Adrenal gland (tissue), 12 donors: ENCODE results near the gene GPS2. TPM values are rescaled to one million over a fixed set of nuclear protein-coding genes. Genes with fewer than 3 reads are reported as not detected.

Source experiments
- DNase-seq, 7 donors: peaks; one replicate each; pipeline ENCODE4 v3.0.0-alpha.2; 2019 to 2020
- H3K27ac ChIP-seq, 5 donors: fragments of 200-600 bp; sonication (generic) in 4 of 5; 1 replicate in 3 of 5; 2 replicates in 2 of 5; pipeline versions ENCODE4 v1.5.1 to v1.8.0; 2016 to 2020; ENCODE audit warnings: mild to moderate bottlenecking in 1 of 5
- H3K27me3 ChIP-seq: fragments of 200-600 bp; 2 replicates; pipeline ENCODE4 v1.8.0; 2021
- H3K36me3 ChIP-seq, 2 donors: fragments of 200-600 bp; replicated peaks in 1 of 2; 1 replicate in 1 of 2; 2 replicates in 1 of 2; pipeline versions ENCODE4 v1.5.1 to v1.8.0; 2018 to 2022
- H3K4me1 ChIP-seq, 2 donors: fragments of 200-600 bp; replicated peaks in 1 of 2; 1 replicate in 1 of 2; 2 replicates in 1 of 2; pipeline versions ENCODE4 v1.5.1 to v1.8.0; 2018 to 2021
- H3K4me3 ChIP-seq, 4 donors: fragments of 200-600 bp; sonication (generic) in 3 of 4; one replicate each; pipeline ENCODE4 v1.5.1; 2016 to 2018
- H3K9me3 ChIP-seq, 3 donors: fragments of 200-600 bp; sonication (generic) in 1 of 3; replicated peaks in 1 of 3; 1 replicate in 2 of 3; 2 replicates in 1 of 3; pipeline versions ENCODE4 v1.5.1 to v1.8.0; 2016 to 2021
- POLR2A ChIP-seq, 2 donors: fragments of 450-650 bp; IDR thresholded peaks; one replicate each; pipeline ENCODE4 v1.6.1; 2017; ENCODE audit warnings: antibody characterized with exemption in 2 of 2, mild to moderate bottlenecking in 2 of 2, moderate library complexity in 1 of 2
- WGBS, 4 donors: extraction: QIAGEN DNeasy Blood & Tissue Kit in 2 of 4; methylation state at CpG; one replicate each; pipeline versions ENCODE4 v1.1.5 to v1.1.7; 2013 to 2017; 5-methylcytosine and 5-hydroxymethylcytosine counted together
- intact Hi-C, 2 donors: fragments of 100-400 bp; cut with DNase I; formaldehyde crosslinking; loops; one replicate each; pipeline versions ENCODE4 v1.14.1 to v1.15.0; 2022 to 2023
- polyA plus RNA-seq, 3 donors: library from polyadenylated mRNA; stranded (reverse); fragments of 200-250 nt in 2 of 3; fragments of 350-450 nt in 1 of 3; fragmentation: Illumina TruSeq in 1 of 3; extraction: RNeasy Lipid Tissue Mini Kit (QIAGEN cat#74804) in 1 of 3; gene quantifications; one replicate each; pipeline ENCODE4 v1.2.3, GENCODE V29; 2013 to 2014
- total RNA-seq, 9 donors: library from RNA; depleted of rRNA in 4 of 9; stranded (reverse); fragments of >200 nt in 4 of 9; fragments of 120-200 nt in 1 of 9; fragmentation: NEBNext Ultra II Directional in 1 of 9; extraction: Animal tissue kit (Norgen Biotek cat#: 25700) in 1 of 9; gene quantifications; one replicate each; pipeline versions ENCODE4 v1.1.0 to v1.2.4, GENCODE V29; 2013 to 2023
- TF ChIP-seq, protein P1 (sequence below), 6 experiments: fragments of 450-650 bp in 4 of 6; fragments of 200-600 bp in 2 of 6; sonication (generic) in 1 of 6; IDR thresholded peaks; 1 replicate in 5 of 6; 2 replicates in 1 of 6; pipeline versions ENCODE4 v1.5.1 to v1.8.0; 2016 to 2021; ENCODE audit warnings: antibody characterized with exemption in 6 of 6, mild to moderate bottlenecking in 2 of 6, moderate library complexity in 1 of 6
- donor health status: healthy with polysubstance abuse.
- donor health status: Bipolar disorder and iron deficiency.
- donor health status: DM: yes; HTN: yes; CAD: no.
- donor health status: DM: no; HTN: no; CAD: no.
- donor health status: DM: no; HTN: no; CAD: no.
- donor health status: DM: yes; HTN: yes; CAD: no.

GPS2 gene
- total and polyA plus RNA-seq, 12 donors: 69.1 to 196 (median 114) TPM

DNA sequence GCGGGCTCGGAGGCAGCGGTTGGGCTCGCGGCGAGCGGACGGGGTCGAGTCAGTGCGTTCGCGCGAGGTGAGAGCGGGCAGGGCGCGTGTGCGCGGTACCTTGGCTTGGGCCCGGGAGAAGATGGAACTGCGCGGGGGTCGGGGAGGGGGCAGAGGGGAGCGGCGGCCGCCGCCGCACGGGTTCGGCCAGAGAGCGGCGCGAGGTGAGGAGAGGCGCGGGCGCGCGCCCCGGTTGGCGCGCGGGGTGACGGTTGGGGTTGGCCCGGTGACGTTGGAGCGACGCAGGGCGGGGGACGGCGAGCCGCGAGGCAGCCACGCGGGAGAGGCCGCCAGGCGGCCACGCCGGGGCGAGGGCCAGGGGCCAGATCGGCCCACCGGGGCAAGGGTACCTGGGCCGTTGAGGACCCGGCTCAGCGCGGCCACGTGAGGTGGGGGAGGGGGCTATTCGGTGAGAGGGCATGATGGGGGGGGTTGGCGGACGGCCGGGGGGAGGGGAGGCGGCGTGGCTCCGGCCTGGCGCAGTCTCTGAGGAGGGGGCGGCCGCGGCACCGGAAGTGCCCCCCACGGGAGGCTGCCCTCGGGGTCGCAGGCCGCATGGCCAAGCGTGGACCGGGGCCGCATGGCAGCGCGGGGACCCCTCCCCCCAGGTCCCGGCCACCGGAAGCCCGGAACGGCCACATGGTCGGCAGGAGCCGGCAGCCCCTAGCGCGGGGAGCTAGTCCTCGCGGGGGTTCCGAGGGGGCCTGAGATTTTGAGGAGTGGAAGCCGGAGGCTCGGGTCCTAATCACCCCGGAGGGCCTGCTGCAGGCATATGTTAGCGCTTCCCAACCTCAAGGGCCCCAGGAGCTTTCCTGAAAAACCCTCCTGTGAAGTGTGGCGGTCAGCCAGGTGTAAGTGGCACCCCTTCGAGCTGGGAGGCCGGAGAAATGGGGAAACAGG, 7.2 kb downstream of the GPS2 start:
- Histone ChIP-seq H3K27ac (peak overlapping the region; percentile 97 to 100 (median 99)), H3K4me3 (peak overlapping the region; percentile 78 to 98 (median 86)), H3K36me3 (peaks cover 0 to 35% of the 10 kb centered on the region in 2 donors), H3K4me1 (peaks cover 9 to 39% of the 10 kb centered on the region in 2 donors), H3K9me3 (no peaks in the 10 kb centered on the region), H3K27me3 (no peaks in the 10 kb centered on the region)
- intact Hi-C loops: no loop called here
- DNase-seq: peak; percentile 56 to 76 (median 62)
- TF ChIP-seq POLR2A (IDR thresholded peaks at IDR 0.05): no peak
- TF ChIP-seq, protein P1, sequence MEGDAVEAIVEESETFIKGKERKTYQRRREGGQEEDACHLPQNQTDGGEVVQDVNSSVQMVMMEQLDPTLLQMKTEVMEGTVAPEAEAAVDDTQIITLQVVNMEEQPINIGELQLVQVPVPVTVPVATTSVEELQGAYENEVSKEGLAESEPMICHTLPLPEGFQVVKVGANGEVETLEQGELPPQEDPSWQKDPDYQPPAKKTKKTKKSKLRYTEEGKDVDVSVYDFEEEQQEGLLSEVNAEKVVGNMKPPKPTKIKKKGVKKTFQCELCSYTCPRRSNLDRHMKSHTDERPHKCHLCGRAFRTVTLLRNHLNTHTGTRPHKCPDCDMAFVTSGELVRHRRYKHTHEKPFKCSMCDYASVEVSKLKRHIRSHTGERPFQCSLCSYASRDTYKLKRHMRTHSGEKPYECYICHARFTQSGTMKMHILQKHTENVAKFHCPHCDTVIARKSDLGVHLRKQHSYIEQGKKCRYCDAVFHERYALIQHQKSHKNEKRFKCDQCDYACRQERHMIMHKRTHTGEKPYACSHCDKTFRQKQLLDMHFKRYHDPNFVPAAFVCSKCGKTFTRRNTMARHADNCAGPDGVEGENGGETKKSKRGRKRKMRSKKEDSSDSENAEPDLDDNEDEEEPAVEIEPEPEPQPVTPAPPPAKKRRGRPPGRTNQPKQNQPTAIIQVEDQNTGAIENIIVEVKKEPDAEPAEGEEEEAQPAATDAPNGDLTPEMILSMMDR (IDR thresholded peaks at IDR 0.05): peak in 2 of 6 experiments; percentile 16 to 36
- WGBS, 4 donors: 0 to 1% (median 0%) methylated on average over 8 to 102 of the region's 104 CpGs

DNA sequence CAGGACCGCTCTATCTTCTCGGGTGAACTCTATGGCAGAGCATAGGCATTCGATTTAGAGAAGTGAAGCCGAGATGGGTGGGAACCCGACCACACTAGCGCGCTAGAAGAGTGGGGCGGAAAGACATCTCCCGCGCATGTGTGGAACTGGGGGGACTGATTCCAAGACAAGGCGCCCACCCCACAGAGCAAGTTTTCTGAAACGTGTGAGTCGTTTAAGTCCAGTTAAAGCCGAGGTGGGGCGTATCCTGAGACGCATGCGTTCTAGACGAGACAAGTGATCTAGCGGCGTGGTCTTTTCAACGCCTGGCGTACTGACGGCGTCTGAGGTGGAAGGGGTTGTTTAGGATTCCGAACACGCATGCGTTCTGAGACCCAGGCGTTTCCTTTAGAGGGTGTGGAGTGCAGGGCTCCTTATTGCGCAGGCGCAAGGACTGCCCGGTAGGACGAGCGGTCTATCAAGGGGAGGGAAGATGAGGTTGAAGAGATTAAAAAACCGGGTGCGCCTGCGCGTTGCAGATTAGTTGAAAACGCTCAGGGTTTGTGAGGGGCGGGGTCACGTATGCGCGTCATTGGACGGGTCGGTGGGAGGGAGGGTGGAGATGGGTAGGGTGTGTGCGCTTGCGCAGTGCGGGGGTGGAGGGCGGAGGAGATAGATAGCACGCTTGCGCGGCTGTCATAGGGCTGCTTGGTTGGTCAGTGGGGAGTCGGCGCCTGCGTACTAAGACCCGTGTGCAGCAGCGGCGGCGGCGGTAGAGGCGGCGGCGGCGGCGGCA, 8.1 kb downstream of the GPS2 start, which contains the start of gene EIF5A:
EIF5A (plus strand) TSS at position 718 of the 775 bp plus-strand sequence. CDS start 2,008 bp downstream, outside the sequence.
- Histone ChIP-seq H3K9me3 (no peaks in the 10 kb centered on the region), H3K27ac (peak within 1 kb of the TSS; percentile 97 to 100 (median 99)), H3K27me3 (no peaks in the 10 kb centered on the region), H3K4me3 (peak within 1 kb of the TSS; percentile 78 to 98 (median 86)), H3K36me3 (peaks cover 0 to 27% of the 10 kb centered on the region in 2 donors), H3K4me1 (peaks cover 9 to 30% of the 10 kb centered on the region in 2 donors)
- WGBS, 4 donors: 0% methylated on average over 35 to 64 of the region's 64 CpGs
- peak; percentile 100 for DNase-seq
- TF ChIP-seq POLR2A (IDR thresholded peaks at IDR 0.05): peak; percentile 95 to 97
- TF ChIP-seq, protein P1 (IDR thresholded peaks at IDR 0.05): no peak
- intact Hi-C loops: no loop called here

DNA sequence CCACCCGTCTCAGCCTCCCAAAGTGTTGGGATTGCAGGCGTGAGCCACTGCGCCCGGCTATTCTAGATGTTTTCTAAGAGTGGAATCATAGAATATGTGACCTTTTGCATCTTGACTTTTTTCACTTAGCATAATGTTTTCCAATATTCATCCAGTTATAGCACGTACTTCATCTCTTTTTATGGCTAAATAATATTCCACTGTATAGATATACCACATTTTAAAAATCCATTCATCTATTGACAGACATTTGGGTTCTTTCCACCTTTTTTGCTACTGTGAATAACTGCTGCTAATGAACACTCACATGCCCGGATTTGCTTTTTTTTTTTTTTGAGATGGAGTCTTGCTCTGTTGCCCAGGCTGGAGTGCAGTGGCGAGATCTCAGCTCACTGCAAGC, 11.0 kb downstream of the GPS2 start:
- no peaks in the 10 kb centered on the region for H3K27me3 ChIP-seq
- H3K4me1 ChIP-seq: peaks cover 3% of the 10 kb centered on the region in 2 donors
- whole genome bisulfite sequencing, 4 donors: 89 to 95% (median 93%) methylated on average over 7 of the region's 7 CpGs
- intact Hi-C loops: loop anchor here in 1 of 2 donors (5.0 kb wide), 1 partner anchor 42 kb away; the partner anchor contains the start of gene CLDN7
- H3K9me3 ChIP-seq: no peaks in the 10 kb centered on the region
- TF ChIP-seq POLR2A (IDR thresholded peaks at IDR 0.05): no peak
- TF ChIP-seq, protein P1 (IDR thresholded peaks at IDR 0.05): no peak
- H3K36me3 ChIP-seq: no peaks in the 10 kb centered on the region
- H3K4me3 ChIP-seq: no peak overlapping the region
- no peak for DNase-seq
- H3K27ac ChIP-seq: no peak overlapping the region
